ENCODE results near the gene TLE2.

GRCh38 chr19:3020321-3020960 is 8.6 kb downstream of the TLE2 start:
- TF ChIP-seq, protein P1, sequence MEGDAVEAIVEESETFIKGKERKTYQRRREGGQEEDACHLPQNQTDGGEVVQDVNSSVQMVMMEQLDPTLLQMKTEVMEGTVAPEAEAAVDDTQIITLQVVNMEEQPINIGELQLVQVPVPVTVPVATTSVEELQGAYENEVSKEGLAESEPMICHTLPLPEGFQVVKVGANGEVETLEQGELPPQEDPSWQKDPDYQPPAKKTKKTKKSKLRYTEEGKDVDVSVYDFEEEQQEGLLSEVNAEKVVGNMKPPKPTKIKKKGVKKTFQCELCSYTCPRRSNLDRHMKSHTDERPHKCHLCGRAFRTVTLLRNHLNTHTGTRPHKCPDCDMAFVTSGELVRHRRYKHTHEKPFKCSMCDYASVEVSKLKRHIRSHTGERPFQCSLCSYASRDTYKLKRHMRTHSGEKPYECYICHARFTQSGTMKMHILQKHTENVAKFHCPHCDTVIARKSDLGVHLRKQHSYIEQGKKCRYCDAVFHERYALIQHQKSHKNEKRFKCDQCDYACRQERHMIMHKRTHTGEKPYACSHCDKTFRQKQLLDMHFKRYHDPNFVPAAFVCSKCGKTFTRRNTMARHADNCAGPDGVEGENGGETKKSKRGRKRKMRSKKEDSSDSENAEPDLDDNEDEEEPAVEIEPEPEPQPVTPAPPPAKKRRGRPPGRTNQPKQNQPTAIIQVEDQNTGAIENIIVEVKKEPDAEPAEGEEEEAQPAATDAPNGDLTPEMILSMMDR (IDR thresholded peaks at IDR 0.05; ENCODE audit: extremely low read depth in 1 of 2, insufficient read depth in 1 of 2, low read depth in 1 of 2, low read length in 2 of 2) = no peak
- TF ChIP-seq MAX (IDR thresholded peaks at IDR 0.05; ENCODE audit: insufficient read depth, insufficient read length) (no peak), POLR2A (IDR thresholded peaks at IDR 0.05; ENCODE audit: low read depth, low read length) (no peak), JUN (IDR thresholded peaks at IDR 0.05; ENCODE audit: borderline replicate concordance, insufficient read depth, insufficient read length, low read depth) (no peak), EZH2 (IDR thresholded peaks at IDR 0.05; ENCODE audit: borderline replicate concordance, low read depth, low read length, severe bottlenecking) (no peak), POLR2AphosphoS5 (IDR thresholded peaks at IDR 0.05; ENCODE audit: insufficient read depth, low read depth, low read length) (no peak)

All from endothelial cell of umbilical vein (primary cell).